Esophagus squamous epithelium (tissue), 5 donors: ENCODE data around the gene GPNMB. TPM values are rescaled to one million over a fixed set of nuclear protein-coding genes. Genes with fewer than 3 reads are reported as not detected.
A peak's percentile ranks its signal among the peaks of the same experiment; 100 is the strongest.
"Not testable (repeated sequence)": the region's sequence is repeated elsewhere in the genome, so short reads cannot be mapped to it uniquely, and the experiment has no call there.

Experiments used
- DNase-seq: peaks from one replicate; lab custom pipeline; 2025; lab: John Stamatoyannopoulos, UW
- H3K27ac ChIP-seq, 4 donors: fragments of 200-600 bp; sonication (generic); one replicate each; pipeline ENCODE4 v1.5.1; 2016 to 2019; ENCODE audit warnings: mild to moderate bottlenecking in 1 of 4
- H3K27me3 ChIP-seq, 4 donors: fragments of 200-600 bp; sonication (generic); 1 replicate in 3 of 4; 2 replicates in 1 of 4; pipeline versions ENCODE4 v1.5.1 to v1.6.0; 2017 to 2021; ENCODE audit warnings: antibody characterized with exemption in 1 of 4
- H3K36me3 ChIP-seq, 3 donors: fragments of 200-600 bp; sonication (generic); one replicate each; pipeline ENCODE4 v1.5.1; 2016 to 2019
- H3K4me1 ChIP-seq, 3 donors: fragments of 200-600 bp; sonication (generic); one replicate each; pipeline ENCODE4 v1.5.1; 2017 to 2019
- H3K4me3 ChIP-seq, 4 donors: fragments of 200-600 bp; sonication (generic); 1 replicate in 3 of 4; 2 replicates in 1 of 4; pipeline ENCODE4 v1.5.1; 2016 to 2019; ENCODE audit warnings: mild to moderate bottlenecking in 2 of 4, moderate library complexity in 1 of 4
- H3K9me3 ChIP-seq, 3 donors: fragments of 200-600 bp; sonication (generic); one replicate each; pipeline ENCODE4 v1.5.1; 2016 to 2019
- CTCF ChIP-seq, 6 experiments: fragments of 450-650 bp in 4 of 6; fragments of 200-600 bp in 2 of 6; sonication (generic) in 2 of 6; IDR thresholded peaks; one replicate each; pipeline ENCODE4 v1.5.1; 2016 to 2019; ENCODE audit warnings: antibody characterized with exemption in 6 of 6, mild to moderate bottlenecking in 4 of 6, moderate library complexity in 4 of 6
- POLR2A ChIP-seq, 4 donors: fragments of 450-650 bp; IDR thresholded peaks; one replicate each; pipeline ENCODE4 v1.6.1; 2017; ENCODE audit warnings: antibody characterized with exemption in 4 of 4, mild to moderate bottlenecking in 4 of 4, moderate library complexity in 3 of 4
- WGBS, 2 donors: methylation state at CpG; one replicate each; pipeline ENCODE4 v1.1.5; 2018; 5-methylcytosine and 5-hydroxymethylcytosine counted together
- intact Hi-C: fragments of 100-400 bp; cut with DNase I; formaldehyde crosslinking; loops from one replicate; pipeline ENCODE4 v1.15.0; 2022
- total RNA-seq, 4 donors: library from RNA; depleted of rRNA; stranded (reverse); fragments of >200 nt; gene quantifications; one replicate each; pipeline ENCODE4 v1.1.0, GENCODE V29; 2016
- donor health status: DM: yes; HTN: yes; CAD: no.

The GPNMB gene
- total RNA-seq, 4 donors from 2014 or later = 34.5 to 187 (median 107) TPM

GRCh38 chr7:23214938-23215337 is 31.6 kb upstream of the GPNMB start:
- no peak overlapping the region for H3K4me3 ChIP-seq
- H3K27ac ChIP-seq = no peak overlapping the region
- DNase-seq = no peak
- 91 to 95% methylated on average over 6 of the region's 6 CpGs for WGBS, 2 donors
- TF ChIP-seq CTCF (IDR thresholded peaks at IDR 0.05) = no peak
- TF ChIP-seq POLR2A (IDR thresholded peaks at IDR 0.05) = no peak
- no peaks in the 10 kb centered on the region for H3K9me3 ChIP-seq
- no peaks in the 10 kb centered on the region for H3K4me1 ChIP-seq
- H3K27me3 ChIP-seq = no peaks in the 10 kb centered on the region
- H3K36me3 ChIP-seq = no peaks in the 10 kb centered on the region
- intact Hi-C loops = no loop called here

GRCh38 chr7:23216021-23216420 is 30.6 kb upstream of the GPNMB start:
- H3K9me3 ChIP-seq = no peaks in the 10 kb centered on the region
- H3K36me3 ChIP-seq = no peaks in the 10 kb centered on the region
- no peak overlapping the region for H3K27ac ChIP-seq
- H3K4me1 ChIP-seq = peaks cover 0 to 9% (median 0%) of the 10 kb centered on the region in 3 donors
- H3K4me3 ChIP-seq = no peak overlapping the region
- WGBS, 2 donors = 31 to 47% methylated on average over 2 of the region's 2 CpGs
- intact Hi-C loops = no loop called here
- TF ChIP-seq POLR2A (IDR thresholded peaks at IDR 0.05) (no peak), CTCF (IDR thresholded peaks at IDR 0.05) (no peak)
- H3K27me3 ChIP-seq = no peaks in the 10 kb centered on the region
- DNase-seq = no peak

- Histone ChIP-seq H3K27me3 (no peaks in the 10 kb centered on the region), H3K4me3 (no peak overlapping the region), H3K27ac (no peak overlapping the region), H3K9me3 (no peaks in the 10 kb centered on the region), H3K36me3 (no peaks in the 10 kb centered on the region), H3K4me1 (peaks cover 0 to 15% (median 0%) of the 10 kb centered on the region in 3 donors)
- TF ChIP-seq CTCF (IDR thresholded peaks at IDR 0.05) (no peak), POLR2A (IDR thresholded peaks at IDR 0.05) (no peak)
- WGBS, 2 donors = 49 to 57% methylated on average over 3 of the region's 3 CpGs
- intact Hi-C loops = no loop called here
- no peak for DNase-seq
Measured at GRCh38 chr7:23218196-23218595, 28.4 kb upstream of the GPNMB start.

GRCh38 chr7:23220690-23221305 is 25.8 kb upstream of the GPNMB start:
- intact Hi-C loops = no loop called here
- 14 to 56% methylated on average over 2 to 3 of the region's 10 CpGs for WGBS, 2 donors
- TF ChIP-seq CTCF (IDR thresholded peaks at IDR 0.05) (no peak), POLR2A (IDR thresholded peaks at IDR 0.05) (no peak)
- Histone ChIP-seq H3K9me3 (no peaks in the 10 kb centered on the region), H3K27me3 (no peaks in the 10 kb centered on the region), H3K36me3 (no peaks in the 10 kb centered on the region), H3K4me3 (no peak overlapping the region), H3K27ac (peak overlapping the region in 1 of 4 donors; percentile 2), H3K4me1 (peaks cover 0 to 15% (median 0%) of the 10 kb centered on the region in 3 donors)
- no peak for DNase-seq

- Histone ChIP-seq H3K9me3 (no peaks in the 10 kb centered on the region), H3K4me3 (no peak overlapping the region), H3K36me3 (no peaks in the 10 kb centered on the region), H3K27ac (no peak overlapping the region), H3K27me3 (no peaks in the 10 kb centered on the region), H3K4me1 (peaks cover 0 to 15% (median 0%) of the 10 kb centered on the region in 3 donors)
- TF ChIP-seq CTCF (IDR thresholded peaks at IDR 0.05) (no peak), POLR2A (IDR thresholded peaks at IDR 0.05) (no peak)
- WGBS, 2 donors = 50 to 56% methylated on average over 4 to 5 of the region's 5 CpGs
- no peak for DNase-seq
- intact Hi-C loops = no loop called here
Measured at GRCh38 chr7:23222439-23223030, 24.0 kb upstream of the GPNMB start.

- WGBS, 2 donors = 79 to 83% methylated on average over 4 of the region's 4 CpGs
Measured at GRCh38 chr7:23224364-23224763, 22.2 kb upstream of the GPNMB start.

More at GRCh38 chr7:23224364-23224763, 22.2 kb upstream of the GPNMB start:
- intact Hi-C loops, DNase-seq, H3K27me3 ChIP-seq, H3K36me3 ChIP-seq, H3K27ac ChIP-seq, H3K9me3 ChIP-seq, H3K4me3 ChIP-seq: not testable (repeated sequence)
- H3K4me1 ChIP-seq = peaks cover 0 to 15% (median 0%) of the 10 kb centered on the region in 3 donors
